Effector CD4-positive, alpha-beta T cell (primary cell): Measurements from ENCODE around the gene AKR1C3.

ENCODE experiments used
- DNase-seq: peaks from one replicate; pipeline ENCODE4 v3.0.0-alpha.2; 2020

AKR1C3 gene

DNA sequence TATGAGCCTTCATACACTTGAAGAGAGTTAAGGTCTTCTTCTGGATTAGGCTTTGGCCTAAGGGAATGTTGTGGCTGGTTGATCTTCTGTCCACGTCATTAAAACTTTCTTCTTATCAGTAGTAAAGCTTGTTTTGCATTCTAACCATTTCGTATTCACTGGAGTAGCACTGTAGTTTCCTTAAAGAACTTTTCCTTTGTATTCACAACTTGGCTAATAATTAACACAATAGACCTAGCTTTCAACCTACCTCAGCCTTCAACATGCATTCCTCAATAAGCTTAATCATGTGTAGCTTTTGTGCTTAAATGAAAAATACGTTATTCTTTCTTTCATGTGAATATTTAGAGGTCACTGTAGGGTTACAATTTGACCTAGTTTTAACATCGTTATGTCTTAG lies 48.0 kb downstream of the AKR1C3 start:
- no peak for DNase-seq

DNA sequence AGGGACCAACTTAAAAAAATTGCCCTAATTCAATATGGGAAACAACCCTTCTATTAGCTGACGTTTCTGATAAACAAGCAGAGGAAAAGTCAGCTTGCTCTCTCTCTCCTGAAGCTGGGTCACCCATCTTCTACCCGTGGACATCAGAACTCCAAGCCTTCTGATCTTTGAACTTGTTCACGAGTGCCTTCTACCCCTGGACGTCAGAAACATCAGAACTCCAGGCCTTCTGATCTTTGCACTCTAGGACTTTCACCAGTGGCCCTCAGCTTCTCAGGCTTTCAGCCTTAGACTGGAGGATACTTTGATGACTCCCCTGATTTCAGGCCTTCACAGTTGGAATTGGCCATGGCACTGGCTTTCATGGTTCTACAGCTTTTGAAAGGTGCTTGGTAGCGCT lies 48.9 kb downstream of the AKR1C3 start:
- no peak for DNase-seq

DNA sequence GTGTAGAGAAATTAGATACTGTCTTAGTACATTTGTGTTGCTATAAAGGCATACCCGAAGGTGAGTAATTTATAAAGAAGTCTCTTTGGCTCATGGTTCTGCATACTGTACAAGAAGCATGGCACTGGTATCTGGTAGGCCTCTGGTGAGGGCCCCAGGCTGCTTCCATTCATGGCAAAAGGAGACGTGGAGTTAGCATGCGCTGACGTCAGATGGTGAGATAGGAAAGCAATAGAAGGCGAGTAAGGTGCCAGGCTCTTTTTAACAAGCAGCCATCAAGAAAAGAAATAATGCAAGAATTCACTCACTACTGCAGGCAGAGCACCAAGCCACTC lies 52.7 kb downstream of the AKR1C3 start:
- DNase-seq, result no peak

DNA sequence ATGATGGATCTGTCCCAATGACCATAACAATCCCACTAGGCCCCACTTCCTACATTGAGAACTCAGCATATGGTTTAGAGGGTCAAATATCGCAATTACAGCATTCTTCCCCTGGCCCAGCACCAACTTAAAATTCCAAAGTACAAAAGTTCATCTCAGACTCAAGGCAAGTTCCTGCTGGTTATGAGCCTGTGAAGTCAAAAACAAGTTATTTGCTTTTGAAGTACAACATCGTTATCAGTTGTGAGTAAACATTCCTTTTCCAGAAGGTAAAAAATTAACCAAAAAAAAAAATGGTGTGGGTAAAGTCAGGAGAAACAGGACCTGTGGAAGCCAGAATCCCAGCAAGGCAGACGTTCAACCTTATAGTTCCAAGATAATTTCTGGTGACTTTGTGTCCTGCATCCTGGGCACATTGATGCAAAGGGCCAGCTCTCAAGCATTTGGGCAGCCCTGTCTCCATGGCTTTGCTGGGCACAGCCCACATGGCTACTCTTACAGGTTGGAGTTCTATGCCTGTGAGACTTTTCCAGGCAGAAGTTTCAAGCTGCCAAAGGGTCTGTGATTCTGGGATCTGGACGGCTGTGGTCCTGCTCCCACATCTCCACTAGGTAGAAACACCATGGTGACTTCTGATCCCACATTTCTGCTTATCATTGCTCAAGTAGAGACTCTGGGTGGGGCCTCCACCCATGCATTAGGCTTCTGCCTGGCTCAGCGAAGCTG lies 53.2 kb downstream of the AKR1C3 start:
- no peak for DNase-seq

DNA sequence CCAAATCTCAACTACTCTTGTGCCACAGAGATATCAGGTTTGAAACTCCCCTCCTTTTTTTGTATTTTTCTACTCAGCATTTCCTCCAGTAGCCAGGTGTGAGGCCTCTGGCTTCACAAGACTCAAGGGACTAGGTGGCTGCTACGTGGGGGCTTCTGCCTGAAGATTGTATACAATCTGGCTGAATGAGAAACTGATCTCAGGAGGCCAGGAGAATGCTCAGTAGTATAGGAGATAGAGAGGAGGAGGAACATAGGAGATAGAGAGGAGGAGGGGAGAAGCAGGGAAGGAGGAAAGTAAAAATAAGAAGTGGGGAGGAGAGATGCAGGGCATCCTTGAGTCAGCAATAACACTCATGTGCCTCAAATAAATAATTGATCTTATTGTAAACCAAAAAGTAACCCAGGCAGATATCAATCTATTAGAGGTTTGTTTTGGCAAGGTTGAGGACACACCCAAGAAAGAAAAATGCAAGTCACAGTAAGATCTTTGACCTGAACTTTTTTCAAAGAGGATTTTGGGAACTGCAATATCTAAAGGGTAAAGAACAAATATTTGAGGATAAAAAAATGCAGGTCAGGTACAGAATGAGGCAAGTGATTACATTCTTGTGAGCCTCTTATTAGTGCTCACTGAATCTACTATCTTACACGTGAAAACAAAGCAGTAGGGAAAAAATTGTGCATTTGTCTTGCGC lies 53.9 kb downstream of the AKR1C3 start:
- DNase-seq, result no peak

DNA sequence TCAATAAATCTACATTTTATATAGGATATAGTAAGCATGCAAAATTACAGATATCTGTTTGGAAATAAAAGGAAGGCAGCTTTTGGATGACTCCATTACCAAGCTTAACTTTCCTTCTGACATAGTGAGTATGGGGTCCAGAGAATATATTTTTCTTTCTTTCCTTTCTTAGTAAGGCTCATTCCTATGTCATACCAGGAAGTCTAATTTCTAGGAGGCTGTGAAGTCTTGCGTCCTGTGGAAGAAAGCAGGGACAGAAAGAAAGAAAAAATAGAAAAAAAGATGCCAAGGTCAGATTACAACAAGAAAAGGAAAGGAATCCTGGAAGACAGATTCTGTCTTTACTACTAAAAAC lies 54.4 kb downstream of the AKR1C3 start:
- no peak for DNase-seq

DNA sequence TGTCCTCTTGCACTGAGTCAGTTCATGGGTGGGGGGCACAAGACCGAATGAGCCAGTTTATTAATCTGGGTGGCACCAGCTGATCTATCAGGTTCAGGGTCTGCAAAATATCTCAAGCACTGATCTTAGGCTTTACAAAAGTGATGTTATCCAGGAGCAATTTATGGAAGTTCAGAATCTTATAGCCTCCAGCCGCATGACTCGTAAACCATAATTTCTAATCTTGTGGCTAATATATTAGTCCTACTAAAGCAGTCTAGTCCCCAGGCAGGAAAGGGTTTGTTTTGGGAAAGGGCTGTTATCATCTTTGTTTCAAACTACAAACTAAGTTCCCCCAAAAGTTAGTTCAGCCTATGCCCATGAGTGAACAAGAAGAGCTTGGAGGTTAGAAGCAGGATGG lies 56.9 kb downstream of the AKR1C3 start:
- no peak for DNase-seq

DNA sequence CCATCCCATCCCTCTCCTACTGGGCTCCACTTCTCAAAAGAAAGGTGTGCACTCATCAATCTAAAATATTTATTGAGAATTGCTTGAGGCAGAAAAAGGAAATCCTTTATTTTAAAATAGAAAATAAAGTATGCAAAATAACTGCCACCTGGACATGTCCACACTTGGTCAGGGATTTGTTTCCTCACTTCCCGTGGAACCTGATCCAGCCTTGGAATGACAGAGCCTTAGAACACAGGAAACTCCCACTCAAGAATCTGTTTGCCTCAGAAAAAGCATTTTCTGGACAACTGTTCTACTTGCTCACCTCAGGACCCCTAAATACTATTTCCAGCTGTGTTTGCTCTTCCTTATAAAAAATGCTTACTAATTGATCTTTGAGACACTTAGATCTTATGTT lies 61.7 kb downstream of the AKR1C3 start:
- DNase-seq, result no peak
